HG02885 (cell line): Measurements from ENCODE around the gene UBIAD1.

ENCODE experiments used
- ATAC-seq: cut with Tn5 transposase; IDR thresholded peaks from one replicate; pipeline ENCODE4 v1.9.1; 2021; ENCODE audit warnings: mild to moderate bottlenecking; ENCODE audit not compliant: unreplicated experiment, poor library complexity

The UBIAD1 gene

DNA sequence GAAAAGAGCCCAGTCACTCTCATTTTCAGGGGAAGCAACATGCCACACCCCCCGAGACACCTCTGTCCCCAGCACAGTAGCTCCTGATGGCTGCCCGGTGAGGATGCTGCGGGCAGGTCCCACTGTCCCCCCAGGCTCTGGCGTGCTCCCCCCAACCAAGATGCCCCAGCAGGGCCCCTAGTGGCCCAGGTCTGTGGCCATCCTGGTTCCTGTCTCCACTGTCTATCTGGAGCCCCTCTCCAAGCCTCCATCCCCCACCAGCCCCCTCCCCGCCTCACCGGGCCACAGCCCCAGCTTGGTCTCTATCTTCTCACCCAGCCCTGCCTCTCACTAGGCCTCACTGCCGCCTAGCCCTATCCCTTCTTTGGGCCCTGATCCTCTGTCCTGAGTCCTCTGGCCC is 61.8 kb downstream of the UBIAD1 start:
- no peak for ATAC-seq

- peak; percentile 87 for ATAC-seq
Measured at GRCh38 chr1:11335417-11336056, 62.5 kb downstream of the UBIAD1 start.

- no peak for ATAC-seq
Measured at GRCh38 chr1:11337580-11338073, 64.6 kb downstream of the UBIAD1 start.
